GM18907 (cell line): Measurements from ENCODE around the gene HSD17B13.

ENCODE experiments used
- ATAC-seq: cut with Tn5 transposase; IDR thresholded peaks from one replicate; pipeline ENCODE4 v1.9.1; 2021; ENCODE audit warnings: mild to moderate bottlenecking, moderate library complexity; ENCODE audit not compliant: unreplicated experiment

Gene HSD17B13

GRCh38 chr4:87270144-87270543, 52.5 kb downstream of the HSD17B13 start:
- ATAC-seq: no peak

GRCh38 chr4:87268411-87268810, 54.3 kb downstream of the HSD17B13 start:
- ATAC-seq: no peak

- ATAC-seq: no peak
Observed at GRCh38 chr4:87266986-87267385, 55.7 kb downstream of the HSD17B13 start.

GRCh38 chr4:87262886-87263285, 59.8 kb downstream of the HSD17B13 start:
- ATAC-seq: no peak

GRCh38 chr4:87260477-87260876, 62.2 kb downstream of the HSD17B13 start:
- no peak for ATAC-seq

DNA sequence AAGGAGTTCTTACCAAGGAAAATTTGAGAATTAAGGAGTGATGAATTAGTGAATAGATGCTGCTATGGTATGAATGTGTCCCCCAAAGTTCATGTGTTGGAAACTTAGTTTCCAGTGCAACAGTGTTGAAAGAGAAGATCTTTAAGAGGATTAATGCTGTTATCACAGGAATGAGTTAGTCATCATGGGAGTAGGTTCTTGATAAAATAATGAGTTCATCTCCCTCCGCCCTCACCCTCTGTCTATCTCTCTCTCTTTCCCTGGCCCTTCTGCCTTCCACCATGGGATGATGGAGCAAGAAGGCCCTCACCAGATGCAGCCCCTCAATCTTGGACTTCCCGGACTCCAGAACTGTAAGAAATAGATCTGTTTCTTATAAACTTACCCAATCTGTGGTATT, 64.0 kb downstream of the HSD17B13 start:
- no peak for ATAC-seq

GRCh38 chr4:87257523-87257922, 65.2 kb downstream of the HSD17B13 start:
- no peak for ATAC-seq

DNA sequence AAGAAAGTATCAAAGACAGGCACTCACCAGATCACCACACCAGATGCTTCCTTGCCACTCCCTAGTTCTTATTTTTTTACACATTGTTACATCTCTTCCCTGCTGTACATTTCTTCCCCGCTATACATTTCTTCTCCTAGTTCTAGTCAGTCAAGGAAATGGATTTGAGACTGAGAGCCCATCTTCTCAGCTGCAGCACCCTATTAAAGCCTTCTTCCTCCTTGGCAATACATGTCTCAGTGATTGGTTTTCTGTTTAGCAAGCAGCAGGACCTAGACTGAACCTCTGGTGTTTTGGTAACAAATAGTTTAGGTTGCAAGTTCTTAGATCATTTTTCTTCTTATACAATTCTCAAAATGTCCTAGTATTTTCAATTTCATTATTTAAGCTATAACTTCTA, 66.9 kb downstream of the HSD17B13 start:
- no peak for ATAC-seq
